HG02981 (cell line): ENCODE data around the gene PMVK.
A peak's percentile ranks its signal among the peaks of the same experiment; 100 is the strongest.

Experiments
- ATAC-seq: cut with Tn5 transposase; IDR thresholded peaks from one replicate; pipeline ENCODE4 v1.9.1; 2021; ENCODE audit warnings: mild to moderate bottlenecking, moderate library complexity; ENCODE audit not compliant: unreplicated experiment

The PMVK gene

DNA sequence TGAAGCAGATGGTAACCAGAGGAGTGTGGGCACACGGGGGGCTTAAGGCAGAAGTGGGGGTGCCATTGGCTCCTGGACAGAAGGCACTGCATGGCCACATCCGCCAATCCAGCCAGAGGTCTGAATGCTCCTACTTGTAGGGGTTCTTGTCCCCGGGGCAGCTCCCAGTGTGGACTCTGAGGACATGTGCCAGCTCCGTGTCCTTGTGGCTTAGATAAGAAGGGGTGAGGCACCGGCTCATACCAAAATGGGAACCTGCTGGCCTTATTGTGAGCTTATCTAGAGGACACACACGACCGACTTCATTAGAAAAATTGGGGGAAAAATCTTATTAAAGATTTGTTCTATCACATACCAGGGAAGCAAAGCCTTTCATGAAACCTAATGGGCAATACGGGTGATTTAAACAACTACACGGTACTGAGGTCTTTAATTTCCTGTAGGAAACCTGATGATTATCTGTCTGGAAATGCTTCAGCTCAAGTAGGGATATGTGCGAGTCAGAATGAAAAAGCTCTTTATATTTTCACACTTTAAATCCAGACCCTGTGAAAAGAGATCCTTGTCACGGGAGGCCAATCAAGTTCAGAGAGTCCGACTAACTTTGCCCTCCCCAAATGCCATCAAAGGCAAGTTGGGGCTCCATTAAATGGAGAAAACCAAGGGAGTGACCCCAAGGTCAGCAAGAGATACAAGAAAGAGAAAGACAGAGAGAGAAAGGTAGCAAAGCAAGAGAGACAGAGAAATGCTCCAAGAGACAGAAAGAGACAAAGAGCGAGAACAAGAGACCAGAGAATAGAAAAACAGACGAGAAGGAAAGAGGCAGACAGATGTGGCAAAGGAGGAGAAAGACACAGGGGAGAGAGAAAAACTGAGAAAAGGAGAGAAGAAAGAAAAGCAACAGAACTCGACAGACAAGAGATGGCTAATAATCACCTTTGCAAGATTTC, 52.3 kb downstream of the PMVK start:
- ATAC-seq: no peak

GRCh38 chr1:154881820-154882535, 54.5 kb downstream of the PMVK start:
- ATAC-seq: no peak

DNA sequence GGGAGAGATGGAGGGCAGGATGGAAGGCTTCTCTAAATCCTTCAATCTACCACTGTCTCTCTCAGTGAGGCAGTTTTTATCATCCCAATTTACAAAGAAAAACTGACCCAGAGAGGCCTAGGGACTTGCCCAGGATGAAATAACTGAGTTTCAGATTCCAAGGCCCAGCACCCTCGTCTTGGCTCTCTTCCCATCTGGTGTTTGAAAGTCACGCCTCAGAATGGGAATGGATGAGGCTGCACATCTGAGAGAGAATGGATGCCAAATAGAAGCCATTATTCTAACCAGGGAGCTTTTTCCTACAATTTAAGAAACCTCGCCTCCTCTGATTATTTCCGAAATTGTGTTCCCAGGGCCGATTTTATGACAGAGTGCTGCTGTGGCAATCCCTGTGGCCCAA, 55.8 kb downstream of the PMVK start:
- ATAC-seq: no peak

DNA sequence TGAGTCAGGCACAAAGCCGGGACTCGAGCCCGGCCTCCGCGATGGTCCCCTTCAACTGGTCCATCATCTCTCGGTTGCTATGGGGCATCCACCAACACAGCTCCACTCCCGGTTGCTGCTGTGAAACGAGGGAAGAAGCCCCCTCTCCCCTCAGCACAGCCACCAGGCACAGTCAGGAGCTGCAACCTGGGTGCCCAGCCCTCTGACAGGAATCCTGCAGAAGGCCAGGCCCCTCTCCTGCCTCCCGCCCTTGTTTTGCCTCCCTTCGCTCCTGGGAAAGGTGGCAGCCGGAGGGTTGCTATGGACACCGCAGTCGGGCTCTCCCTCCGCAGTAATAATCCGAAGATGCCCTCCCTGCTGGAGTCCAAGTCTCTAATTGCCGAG, 57.5 kb downstream of the PMVK start:
- no peak for ATAC-seq

DNA sequence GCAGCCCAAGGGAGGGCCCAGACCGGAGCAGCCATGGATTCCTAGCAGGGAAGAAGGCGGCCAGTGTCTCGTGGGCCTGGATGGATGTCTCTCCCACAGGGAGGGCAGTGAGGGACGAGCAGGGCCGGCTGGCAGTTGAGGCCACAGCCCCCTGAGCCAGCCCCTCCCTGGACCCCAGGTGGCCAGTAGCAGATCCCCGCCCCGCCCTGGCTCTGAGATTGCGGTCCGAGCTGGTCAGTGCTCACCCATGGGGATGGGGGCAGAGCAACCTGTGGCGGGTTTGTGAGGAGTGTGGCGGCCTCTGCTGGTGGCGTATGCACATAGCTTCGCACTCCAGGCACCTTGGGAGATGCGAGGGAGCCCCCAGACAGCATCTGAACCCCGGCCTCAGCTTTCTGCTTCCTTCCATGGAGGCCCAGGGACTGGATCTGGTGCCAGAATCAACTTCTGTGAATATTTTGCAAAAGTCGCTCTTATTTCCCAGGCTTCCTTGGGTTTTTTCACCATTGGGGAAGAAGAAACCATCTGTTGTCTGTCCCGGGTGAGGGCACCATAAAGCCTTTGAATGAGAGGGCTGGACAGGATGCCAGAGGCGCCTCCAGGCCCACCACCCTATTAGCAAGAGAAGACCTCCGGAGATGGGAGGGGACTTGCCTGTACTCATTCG, 58.0 kb downstream of the PMVK start:
- ATAC-seq: peak; percentile 44

- ATAC-seq: no peak
These were observed 59.0 kb downstream of the PMVK start for GRCh38 chr1:154877370-154877974.

DNA sequence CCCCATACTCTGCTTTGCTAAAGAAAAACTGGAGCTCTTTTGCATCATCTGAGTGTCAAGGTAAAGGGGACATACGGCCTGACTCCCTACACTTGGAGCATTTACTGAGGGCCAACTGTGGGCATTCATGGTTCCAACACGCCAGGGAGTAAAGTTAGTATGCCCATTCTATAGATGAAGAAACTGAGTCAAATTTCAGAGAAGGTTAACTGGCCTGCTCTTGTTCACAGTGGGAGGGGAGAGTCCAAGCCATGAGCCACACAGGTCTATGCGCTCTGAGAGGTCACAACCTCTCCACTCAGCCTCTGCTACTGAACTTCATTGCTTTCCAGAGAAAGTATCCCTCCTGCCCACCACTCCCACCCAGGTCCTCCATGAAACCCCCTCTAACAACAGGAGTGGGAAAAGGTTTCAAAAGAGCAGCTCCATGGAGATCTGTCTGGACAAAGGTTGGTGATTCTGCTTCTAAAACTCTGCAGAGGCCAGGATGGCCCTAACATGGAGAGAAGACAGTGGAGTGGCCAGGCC, 59.6 kb downstream of the PMVK start:
- ATAC-seq: no peak
